Endodermal cell (in vitro differentiated cells): Measurements from ENCODE around the gene CRY1. TPM values are rescaled to one million over a fixed set of nuclear protein-coding genes. Genes with fewer than 3 reads are reported as not detected.

Source experiments
- DNase-seq: peaks from one replicate; pipeline ENCODE4 v3.0.0-alpha.2; 2017
- H3K27ac ChIP-seq: 2 replicates; pipeline ENCODE4 v1.5.1; 2013; ENCODE audit warnings: mild to moderate bottlenecking, low read depth, low read length, moderate library complexity
- H3K27me3 ChIP-seq: 2 replicates; pipeline ENCODE4 v1.6.1; 2013; ENCODE audit warnings: mild to moderate bottlenecking, low read length, moderate library complexity; ENCODE audit not compliant: insufficient read depth, control insufficient read depth, poor library complexity, severe bottlenecking
- H3K36me3 ChIP-seq: 2 replicates; pipeline ENCODE4 v1.7.0; 2013; ENCODE audit warnings: mild to moderate bottlenecking, low read length, moderate library complexity; ENCODE audit not compliant: control insufficient read depth, insufficient read depth
- H3K4me1 ChIP-seq: one replicate; pipeline ENCODE4 v1.7.0; 2013; ENCODE audit warnings: low read length; ENCODE audit not compliant: control insufficient read depth, insufficient read depth
- H3K4me3 ChIP-seq: 2 replicates; pipeline ENCODE4 v1.5.1; 2013; ENCODE audit warnings: mild to moderate bottlenecking, low read length, moderate library complexity
- H3K9ac ChIP-seq: 2 replicates; pipeline ENCODE4 v1.6.1; 2013; ENCODE audit warnings: mild to moderate bottlenecking, low read length, moderate library complexity; ENCODE audit not compliant: poor library complexity, severe bottlenecking; ENCODE audit errors: extremely low read depth
- H3K9me3 ChIP-seq: 2 replicates; pipeline ENCODE4 v1.6.1; 2013; ENCODE audit warnings: mild to moderate bottlenecking, low read length, moderate library complexity; ENCODE audit not compliant: control insufficient read depth
- H3K27ac Mint-ChIP-seq: 2 replicates; pipeline ENCODE4 v1.8.0; 2020; ENCODE audit warnings: mixed read lengths
- H3K27me3 Mint-ChIP-seq: 2 replicates; pipeline ENCODE4 v1.8.0; 2021; ENCODE audit warnings: mild to moderate bottlenecking, mixed read lengths; ENCODE audit not compliant: insufficient read depth
- H3K36me3 Mint-ChIP-seq: 2 replicates; pipeline ENCODE4 v1.8.0; 2020; ENCODE audit warnings: low read depth, mixed read lengths
- H3K4me1 Mint-ChIP-seq: 2 replicates; pipeline ENCODE4 v1.8.0; 2020; ENCODE audit warnings: mixed read lengths
- H3K4me3 Mint-ChIP-seq: 2 replicates; pipeline ENCODE4 v1.8.0; 2020; ENCODE audit warnings: mild to moderate bottlenecking, moderate library complexity, mixed read lengths
- H3K9me3 Mint-ChIP-seq: 2 replicates; pipeline ENCODE4 v1.8.0; 2020; ENCODE audit warnings: mild to moderate bottlenecking, mixed read lengths
- WGBS, 2 experiments: methylation state at CpG; one replicate each; pipeline versions ENCODE4 v1.1.5 to v1.1.7; 2013; ENCODE audit warnings: missing lambda C conversion rate in 2 of 2, mixed read lengths in 1 of 2; ENCODE audit not compliant: insufficient coverage in 1 of 2, insufficient read length in 1 of 2; 5-methylcytosine and 5-hydroxymethylcytosine counted together
- total RNA-seq, 2 donors: library from RNA; stranded (reverse); fragmentation: NEBNext Ultra II Directional in 1 of 2; extraction: Animal tissue kit (Norgen Biotek cat#: 25700) in 1 of 2; gene quantifications; 2 replicates in 1 of 2; 3 replicates in 1 of 2; pipeline ENCODE4 v1.2.1, GENCODE V29; 2021
- TF ChIP-seq, protein P1 (sequence below): fragments of 200-600 bp; sonication (generic); conservative IDR thresholded peaks from 2 replicates; pipeline ENCODE4 v1.5.0; 2021; ENCODE audit warnings: antibody characterized with exemption, mild to moderate bottlenecking

The CRY1 gene
- total RNA-seq, 2 donors from 2014 or later, result 29.9 to 33.4 TPM

DNA sequence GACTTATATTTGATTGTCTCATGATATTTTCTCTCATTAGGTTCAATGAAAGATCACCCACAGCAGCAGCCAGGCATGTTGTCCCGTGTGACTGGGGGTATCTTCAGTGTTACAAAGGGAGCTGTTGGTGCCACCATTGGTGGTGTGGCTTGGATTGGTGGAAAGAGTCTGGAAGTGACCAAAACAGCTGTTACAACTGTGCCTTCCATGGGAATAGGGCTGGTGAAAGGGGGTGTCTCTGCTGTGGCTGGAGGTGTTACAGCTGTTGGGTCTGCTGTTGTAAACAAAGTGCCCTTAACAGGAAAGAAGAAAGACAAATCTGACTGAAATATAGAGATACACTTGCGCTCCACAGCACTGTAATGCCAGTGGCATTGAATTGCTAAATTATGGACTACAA is 122.3 kb downstream of the CRY1 start:
- Mint-ChIP-seq H3K27me3 (no peaks in the 10 kb centered on the region), H3K36me3 (peaks cover 32% of the 10 kb centered on the region), H3K4me1 (no peaks in the 10 kb centered on the region), H3K9me3 (no peaks in the 10 kb centered on the region), H3K4me3 (no peak overlapping the region), H3K27ac (peak overlapping the region; percentile 45)
- Histone ChIP-seq H3K27me3 (no peaks in the 10 kb centered on the region), H3K9me3 (no peaks in the 10 kb centered on the region), H3K36me3 (peaks cover 66% of the 10 kb centered on the region), H3K9ac (no peak overlapping the region), H3K4me1 (no peaks in the 10 kb centered on the region), H3K4me3 (no peak overlapping the region), H3K27ac (no peak overlapping the region)
- WGBS, 2 experiments, result 93 to 95% methylated on average over 2 of the region's 2 CpGs
- DNase-seq, result no peak
- TF ChIP-seq, protein P1, sequence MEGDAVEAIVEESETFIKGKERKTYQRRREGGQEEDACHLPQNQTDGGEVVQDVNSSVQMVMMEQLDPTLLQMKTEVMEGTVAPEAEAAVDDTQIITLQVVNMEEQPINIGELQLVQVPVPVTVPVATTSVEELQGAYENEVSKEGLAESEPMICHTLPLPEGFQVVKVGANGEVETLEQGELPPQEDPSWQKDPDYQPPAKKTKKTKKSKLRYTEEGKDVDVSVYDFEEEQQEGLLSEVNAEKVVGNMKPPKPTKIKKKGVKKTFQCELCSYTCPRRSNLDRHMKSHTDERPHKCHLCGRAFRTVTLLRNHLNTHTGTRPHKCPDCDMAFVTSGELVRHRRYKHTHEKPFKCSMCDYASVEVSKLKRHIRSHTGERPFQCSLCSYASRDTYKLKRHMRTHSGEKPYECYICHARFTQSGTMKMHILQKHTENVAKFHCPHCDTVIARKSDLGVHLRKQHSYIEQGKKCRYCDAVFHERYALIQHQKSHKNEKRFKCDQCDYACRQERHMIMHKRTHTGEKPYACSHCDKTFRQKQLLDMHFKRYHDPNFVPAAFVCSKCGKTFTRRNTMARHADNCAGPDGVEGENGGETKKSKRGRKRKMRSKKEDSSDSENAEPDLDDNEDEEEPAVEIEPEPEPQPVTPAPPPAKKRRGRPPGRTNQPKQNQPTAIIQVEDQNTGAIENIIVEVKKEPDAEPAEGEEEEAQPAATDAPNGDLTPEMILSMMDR, result no peak

DNA sequence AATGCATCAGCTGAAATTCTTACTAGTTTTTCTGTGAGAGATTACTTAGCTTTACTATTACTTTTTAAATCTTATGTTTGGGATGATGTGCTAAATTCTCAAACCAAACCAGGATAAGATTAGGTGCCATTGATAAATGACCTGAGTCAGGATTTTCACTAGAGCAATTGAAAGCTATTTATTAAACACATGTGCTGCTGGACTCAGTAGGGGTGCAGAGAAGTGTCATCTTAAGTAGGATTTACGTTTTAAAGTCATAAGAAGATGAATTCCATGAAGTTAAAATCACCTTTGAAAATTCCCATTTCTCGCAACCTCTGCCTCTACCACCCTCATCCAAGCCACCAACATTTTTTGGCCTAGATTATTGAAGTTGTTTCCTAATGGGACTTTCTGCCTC is 128.8 kb downstream of the CRY1 start:
- Histone ChIP-seq H3K9ac (no peak overlapping the region), H3K27ac (no peak overlapping the region), H3K36me3 (peaks cover 52% of the 10 kb centered on the region), H3K27me3 (no peaks in the 10 kb centered on the region), H3K4me1 (no peaks in the 10 kb centered on the region), H3K9me3 (no peaks in the 10 kb centered on the region), H3K4me3 (no peak overlapping the region)
- Mint-ChIP-seq H3K4me1 (peaks cover 6% of the 10 kb centered on the region), H3K27ac (no peak overlapping the region), H3K27me3 (no peaks in the 10 kb centered on the region), H3K9me3 (no peaks in the 10 kb centered on the region), H3K36me3 (peaks cover 34% of the 10 kb centered on the region), H3K4me3 (no peak overlapping the region)
- no peak for DNase-seq
- TF ChIP-seq, protein P1, result no peak
- 86 to 100% methylated on average over 1 to 2 of the region's 2 CpGs for WGBS, 2 experiments

DNA sequence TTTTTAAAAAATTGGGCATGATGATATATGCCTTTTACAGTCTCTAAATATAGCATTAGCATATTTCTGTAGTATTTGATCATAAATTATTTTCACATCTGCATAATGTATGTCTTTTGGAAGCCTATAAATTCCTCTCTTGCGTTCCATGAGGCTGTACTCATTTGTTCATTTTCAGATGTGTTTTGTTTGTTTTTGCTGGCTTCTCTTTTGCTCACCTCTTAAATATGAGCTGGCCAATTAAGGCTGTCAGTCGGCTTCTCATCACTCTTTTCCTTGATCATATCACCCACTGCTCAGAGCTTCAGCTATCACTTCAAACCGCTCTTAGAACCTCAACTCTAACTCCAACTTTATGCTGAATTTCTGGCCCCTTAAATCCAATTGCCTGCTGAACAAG is 131.1 kb downstream of the CRY1 start:
- Histone ChIP-seq H3K36me3 (peaks cover 38% of the 10 kb centered on the region), H3K4me1 (no peaks in the 10 kb centered on the region), H3K4me3 (no peak overlapping the region), H3K9me3 (no peaks in the 10 kb centered on the region), H3K27me3 (no peaks in the 10 kb centered on the region), H3K27ac (no peak overlapping the region), H3K9ac (no peak overlapping the region)
- no peaks in the 10 kb centered on the region for H3K27me3 Mint-ChIP-seq
- H3K4me3 Mint-ChIP-seq, result no peak overlapping the region
- 94 to 100% methylated on average over 1 to 3 of the region's 3 CpGs for WGBS, 2 experiments
- peaks cover 25% of the 10 kb centered on the region for H3K36me3 Mint-ChIP-seq
- DNase-seq, result no peak
- TF ChIP-seq, protein P1, result no peak
- no peak overlapping the region for H3K27ac Mint-ChIP-seq
- H3K4me1 Mint-ChIP-seq, result peaks cover 11% of the 10 kb centered on the region
- no peaks in the 10 kb centered on the region for H3K9me3 Mint-ChIP-seq
